GM20431 (cell line): Measurements from ENCODE around the gene SYNDIG1.

Experiments used
- in situ Hi-C: fragments of 300-500 bp; cut with MseI, MboI; formaldehyde crosslinking; loops from one replicate; pipeline ENCODE4 v1.15.0; 2020; ENCODE audit warnings: low sequenced_read_pairs; ENCODE audit not compliant: unreplicated experiment

SYNDIG1 gene

DNA sequence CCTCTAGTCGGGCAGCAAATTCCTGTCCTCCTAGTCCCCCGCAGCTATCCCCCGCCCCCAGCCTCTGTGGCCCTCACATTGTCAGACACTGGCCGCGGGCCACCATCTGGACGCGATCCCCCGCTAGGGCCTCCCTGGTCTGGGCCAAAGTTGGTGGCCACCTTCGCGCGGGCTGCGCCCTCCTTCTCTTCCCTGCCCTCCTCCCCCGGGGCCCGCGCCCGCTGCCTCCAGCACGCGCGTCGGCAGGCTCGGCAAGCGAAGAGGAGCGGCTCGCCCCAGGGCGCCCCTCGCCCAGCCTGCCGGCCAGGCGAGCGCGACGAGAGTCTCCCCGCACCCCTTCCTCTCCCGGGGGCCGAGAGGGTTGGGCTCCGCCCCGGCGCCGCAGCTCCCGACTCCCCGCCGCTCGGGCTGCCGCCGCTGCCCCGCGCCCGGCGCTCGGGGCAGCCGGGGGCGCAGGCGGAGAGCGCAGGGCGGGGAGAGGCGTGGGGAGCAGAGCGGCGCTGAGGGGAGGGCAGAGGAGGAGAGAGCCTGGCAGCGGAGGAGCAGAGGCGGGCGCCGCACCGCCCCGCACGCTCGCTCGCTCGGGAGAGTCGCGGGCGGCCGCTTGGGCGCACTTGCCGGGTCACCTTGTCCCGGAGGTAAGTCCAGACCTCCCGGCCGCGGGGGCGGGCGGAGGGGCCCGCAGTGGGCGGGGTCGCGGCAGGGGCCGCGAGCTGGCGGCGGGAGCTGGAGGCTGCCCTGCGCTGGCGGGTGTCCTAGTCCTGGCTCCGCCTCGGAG, at the start of gene SYNDIG1:
Gene SYNDIG1 (plus strand): TSS at position 514 of the 778 bp plus-strand sequence. CDS start 73,469 bp downstream, outside the sequence.
- in situ Hi-C loops, result no loop called here

DNA sequence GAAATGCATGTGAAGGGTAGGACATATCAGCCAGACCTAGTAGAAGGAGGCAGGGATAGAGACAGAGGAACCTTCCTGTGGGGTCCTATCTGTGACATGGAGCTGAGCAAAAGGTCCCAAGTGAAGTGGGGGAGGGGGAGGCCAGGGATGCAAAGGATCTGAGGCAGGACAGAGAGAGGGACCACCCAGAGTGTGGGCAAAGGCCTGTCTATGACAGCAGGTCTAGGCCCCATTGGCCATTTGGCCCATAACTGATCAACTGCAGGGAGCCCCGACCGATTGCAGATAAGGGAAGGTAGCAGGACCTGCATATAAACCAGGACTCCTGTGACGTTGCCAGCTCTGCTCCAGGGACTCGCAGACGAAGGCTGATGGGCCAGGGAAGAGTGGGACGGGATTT, 49.6 kb upstream of the SYNDIG1 start:
- in situ Hi-C loops, result no loop called here

DNA sequence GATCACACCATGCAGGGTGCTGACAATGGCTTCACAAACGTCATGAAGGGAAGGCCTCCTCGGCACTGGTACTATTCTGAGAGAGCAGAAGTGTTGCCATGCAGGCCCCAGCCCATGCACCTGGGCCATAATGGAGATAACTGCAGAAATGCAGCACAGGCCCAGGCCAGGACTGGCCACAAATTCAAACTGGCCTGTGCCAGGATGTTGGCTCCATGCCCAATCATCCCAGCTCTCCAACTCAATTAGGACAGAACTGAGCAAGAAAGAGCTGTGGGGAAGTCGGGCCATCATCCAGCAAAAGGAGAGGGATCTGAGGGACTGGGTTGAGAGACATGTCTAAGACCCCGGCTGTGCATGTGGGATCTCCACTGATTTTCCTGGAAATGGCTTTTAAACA, 48.9 kb upstream of the SYNDIG1 start:
- in situ Hi-C loops, result no loop called here

DNA sequence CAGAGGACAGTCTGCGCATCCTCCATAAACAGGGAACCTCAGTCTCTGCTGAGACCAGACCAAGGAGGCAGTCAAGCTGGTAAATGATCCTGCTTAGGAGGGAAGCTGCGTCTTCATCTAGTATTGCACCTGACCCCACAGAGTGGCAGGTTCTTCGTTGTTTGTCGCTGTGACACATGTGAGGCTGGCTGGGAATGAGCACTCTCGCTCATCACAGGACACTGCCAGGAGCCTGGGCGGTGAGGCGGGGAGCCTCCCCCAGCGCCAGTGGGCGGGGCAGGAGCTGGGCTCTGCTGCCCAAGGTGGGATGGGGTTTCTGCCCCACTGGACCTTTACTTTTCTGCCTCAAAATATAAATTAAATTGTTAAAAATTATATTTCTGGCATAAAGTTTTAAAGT, 48.4 kb upstream of the SYNDIG1 start:
- in situ Hi-C loops, result no loop called here

DNA sequence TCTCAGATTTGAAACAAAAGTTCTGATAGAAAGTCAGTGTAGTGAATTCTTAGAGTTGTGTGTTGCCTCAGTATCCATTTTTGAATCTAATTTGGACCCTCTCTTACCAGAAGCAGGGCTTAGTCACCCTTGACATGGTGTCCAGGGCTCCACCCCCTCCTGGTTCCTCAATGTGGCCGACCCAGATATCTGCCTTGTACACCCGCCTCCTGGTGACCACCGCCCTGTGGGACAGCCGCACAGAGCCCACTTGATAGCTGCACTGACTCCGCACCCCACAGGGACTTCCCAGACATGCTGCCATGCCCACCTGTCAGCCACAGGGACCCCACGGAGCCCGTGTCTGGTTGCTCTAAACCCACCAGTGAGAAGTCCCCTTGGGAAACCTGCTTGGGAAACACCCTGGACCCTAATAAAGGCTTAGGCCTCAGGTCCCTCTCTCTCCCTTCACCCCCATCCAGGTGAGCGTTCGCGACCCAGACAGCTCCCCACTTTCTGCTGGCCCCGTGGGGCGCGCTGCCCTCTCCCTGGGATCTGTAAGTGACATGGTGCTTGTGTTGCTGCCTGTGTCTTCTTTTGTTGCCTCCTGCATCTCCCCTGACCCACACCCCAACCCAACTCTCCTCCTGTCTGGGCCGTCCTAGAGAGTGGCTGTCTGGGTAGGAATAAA, 47.2 kb upstream of the SYNDIG1 start:
- in situ Hi-C loops, result no loop called here

DNA sequence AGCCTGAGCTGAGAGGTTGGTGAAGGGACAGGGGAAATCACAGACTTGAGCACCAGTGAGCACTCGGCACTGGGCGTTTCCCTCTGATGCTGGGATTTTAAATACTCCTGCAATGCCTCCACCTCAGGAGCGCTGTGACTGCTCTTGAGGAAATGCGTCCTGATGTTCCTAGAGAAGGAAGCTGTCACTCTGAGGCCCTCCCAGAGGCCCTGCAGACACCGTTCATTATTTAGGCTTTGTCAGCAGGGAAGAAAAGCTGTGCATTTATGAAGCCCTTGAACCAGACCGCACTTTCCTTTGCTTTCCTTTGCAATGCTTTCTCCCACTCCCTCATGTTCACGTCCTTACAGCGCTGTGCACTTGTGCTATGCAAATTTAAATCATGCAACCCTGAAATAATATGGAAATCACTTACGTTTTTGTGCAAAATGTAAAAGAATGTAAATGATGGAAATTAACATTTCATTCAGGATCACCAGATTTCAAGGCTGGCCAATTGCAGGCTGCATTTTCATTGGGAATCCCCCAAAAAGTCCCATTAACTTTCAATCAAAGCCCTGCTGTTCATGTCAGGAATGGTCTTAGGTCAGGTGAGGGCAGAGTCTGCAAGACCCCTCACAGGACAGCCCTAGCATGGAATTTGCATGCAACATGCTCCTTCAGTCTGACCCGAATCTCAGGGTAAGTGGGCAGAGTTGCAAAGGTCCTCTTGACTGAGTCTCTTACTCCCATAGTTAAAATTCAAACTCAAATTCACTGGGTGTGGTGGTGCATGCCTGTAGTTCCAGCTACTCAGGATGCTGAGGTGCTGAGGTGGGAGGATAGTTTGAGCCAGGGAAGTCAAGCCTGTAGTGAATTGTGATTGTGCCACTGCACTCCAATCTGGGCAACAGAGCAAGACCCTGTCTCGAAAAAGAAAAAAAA, 45.8 kb upstream of the SYNDIG1 start:
- in situ Hi-C loops, result no loop called here

DNA sequence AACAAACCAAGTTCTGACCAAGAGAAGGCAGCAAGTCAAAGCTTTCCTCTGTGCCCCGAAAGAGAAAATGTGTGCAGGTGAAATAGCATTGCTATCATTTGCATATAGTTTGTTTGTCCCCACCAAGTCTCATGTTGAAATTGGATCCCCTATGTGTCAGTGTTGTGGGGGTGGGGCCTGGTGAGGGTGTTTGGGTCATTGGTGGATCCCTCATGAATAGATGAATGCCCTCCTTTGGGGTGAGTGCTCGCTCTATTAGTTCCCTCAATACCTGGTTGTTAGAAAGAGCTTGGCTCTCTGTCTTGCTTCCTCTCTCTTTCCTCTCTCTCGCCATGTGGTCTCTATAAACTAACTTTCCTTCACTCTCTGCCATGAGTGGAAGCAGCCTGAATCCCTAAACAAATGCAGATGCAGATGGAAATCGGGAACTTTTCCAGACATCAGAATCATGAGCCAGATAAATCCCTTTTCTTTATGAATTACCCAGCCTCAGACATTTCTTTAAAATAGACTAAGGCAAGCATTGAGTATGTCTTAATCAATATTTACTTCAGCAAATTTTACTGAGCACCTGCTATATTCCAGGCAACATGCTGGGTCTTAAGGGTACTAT, 43.8 kb upstream of the SYNDIG1 start:
- in situ Hi-C loops, result no loop called here

DNA sequence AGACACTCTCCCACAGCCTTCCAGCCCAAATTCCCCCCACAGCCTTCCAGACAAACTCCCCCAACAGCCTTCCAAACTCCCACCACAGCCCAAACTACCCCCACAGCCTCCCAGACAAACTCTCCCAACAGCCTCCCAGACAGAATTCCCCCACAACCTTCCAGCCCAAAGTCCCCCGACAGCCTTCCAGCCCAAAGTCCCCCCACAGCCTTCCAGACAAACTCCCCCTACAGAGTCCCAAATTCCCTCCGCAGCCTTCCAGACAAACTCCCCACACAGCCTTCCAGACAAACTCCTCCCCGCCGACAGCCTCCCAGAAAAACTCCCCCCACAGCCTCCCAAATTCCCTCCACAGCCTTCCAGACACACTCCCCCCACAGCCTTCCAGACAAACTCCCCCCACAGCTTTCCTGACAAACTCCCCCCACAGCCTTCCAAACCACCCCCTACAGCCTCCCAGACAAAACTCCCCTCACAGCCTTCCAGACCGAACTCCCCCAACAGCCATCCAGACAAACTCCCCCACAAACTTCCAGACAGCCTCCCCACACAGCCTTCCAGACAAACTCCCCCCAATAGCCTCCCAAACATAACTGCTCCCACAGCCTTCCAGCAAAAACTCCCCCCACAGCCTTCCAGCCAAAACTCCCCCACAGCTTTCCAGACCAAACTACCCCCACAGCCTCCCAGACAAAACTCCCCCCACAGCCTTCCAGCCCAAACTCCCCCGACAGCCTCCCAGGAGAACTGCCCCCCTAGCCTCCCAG, 38.0 kb upstream of the SYNDIG1 start:
- in situ Hi-C loops, result no loop called here

DNA sequence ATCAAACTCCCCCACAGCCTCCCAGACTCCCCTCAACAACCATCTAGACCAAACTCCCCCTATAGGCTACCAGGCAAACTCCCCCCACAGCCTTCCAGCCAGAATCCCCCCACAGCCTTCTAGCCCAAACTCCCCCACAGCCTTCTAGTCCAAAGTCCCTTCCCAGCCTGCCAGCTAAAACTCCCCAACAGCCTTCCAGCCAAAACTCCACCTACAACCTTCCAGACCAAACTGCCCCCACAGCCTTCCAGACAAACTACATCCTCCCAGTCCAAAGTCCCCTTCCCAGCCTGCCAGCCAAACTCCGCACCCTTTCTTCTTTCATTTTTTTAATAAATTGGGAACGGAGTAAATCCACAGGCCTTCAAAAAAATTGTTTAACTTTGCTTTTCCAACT, 37.4 kb upstream of the SYNDIG1 start:
- in situ Hi-C loops, result no loop called here

DNA sequence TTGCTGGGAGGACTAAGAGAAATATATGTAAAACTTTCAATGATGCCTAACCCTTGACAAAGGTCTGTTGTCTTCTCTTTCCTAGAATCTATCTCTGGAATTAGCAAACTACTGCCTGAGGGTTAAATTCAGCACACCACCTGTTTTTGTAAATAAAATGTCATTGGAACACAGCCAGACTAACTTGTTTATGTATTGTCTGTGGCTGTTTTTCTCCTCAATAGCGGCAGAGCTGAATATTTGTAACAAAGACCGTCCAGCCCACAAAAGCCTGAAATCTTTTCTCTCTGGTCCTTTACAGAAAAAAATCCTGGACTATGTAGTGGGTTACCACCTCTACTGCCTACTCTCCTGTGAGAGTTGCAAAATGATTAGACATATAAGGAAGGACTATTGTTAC, 33.3 kb upstream of the SYNDIG1 start:
- in situ Hi-C loops, result no loop called here

DNA sequence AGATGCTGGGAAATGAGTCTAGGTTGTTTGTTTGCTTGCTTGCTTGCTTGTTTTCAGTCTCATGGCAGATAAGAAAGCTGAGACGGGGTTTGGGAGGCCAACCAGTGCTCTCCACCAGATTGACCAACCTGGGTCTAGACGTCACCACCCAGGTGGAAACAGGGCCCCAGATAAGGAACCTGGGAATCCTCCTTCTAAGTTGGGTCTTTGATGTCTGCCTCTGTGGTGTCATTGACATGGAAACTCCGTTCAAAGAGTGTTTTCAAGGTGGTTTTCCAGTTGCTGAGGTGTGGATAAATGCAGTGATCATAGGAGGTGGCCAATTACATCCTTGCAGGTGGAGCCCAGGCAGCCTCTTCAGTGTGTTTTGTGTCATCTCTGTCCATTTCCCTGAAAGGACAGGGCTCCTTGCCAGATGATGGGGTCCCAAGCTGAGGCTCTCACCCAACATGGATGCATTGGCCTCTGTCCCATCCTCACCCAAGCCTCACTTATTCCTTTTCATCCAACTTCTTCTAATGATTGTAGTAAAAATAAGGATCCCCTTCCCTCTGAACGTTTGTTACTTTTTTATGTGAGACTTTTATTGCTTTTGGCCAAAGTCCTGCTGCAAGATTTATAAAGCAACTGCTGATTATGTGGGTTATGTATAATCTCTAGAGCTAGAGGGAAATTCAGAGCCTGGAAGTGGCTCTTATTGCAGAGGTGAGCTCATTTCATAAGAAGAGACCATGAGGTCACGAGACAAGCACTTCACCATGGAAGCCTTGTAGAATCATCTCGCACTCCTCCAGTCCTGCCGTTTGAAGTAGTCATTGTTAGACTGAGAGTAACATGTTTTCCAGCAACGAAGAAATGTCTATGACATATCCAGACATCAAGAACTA, 32.0 kb upstream of the SYNDIG1 start:
- in situ Hi-C loops, result no loop called here

DNA sequence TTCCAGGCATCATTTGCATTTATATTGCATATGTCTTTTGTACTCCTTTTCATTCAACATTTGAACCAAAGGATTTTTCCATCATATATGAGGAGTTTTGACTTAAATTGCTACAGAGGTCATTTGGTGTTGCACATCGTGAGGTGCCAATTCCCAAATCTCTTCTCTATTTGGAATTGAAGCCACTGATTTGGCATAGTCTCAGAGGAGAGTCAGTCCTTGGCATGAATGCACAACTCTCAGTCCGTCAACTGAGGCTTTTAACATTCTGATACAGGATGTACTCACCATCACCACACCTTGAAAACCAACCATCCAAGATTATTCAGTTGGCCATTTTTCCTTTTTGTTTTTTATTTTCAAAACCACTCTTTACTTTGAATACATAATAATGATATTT, 31.1 kb upstream of the SYNDIG1 start:
- in situ Hi-C loops, result no loop called here

DNA sequence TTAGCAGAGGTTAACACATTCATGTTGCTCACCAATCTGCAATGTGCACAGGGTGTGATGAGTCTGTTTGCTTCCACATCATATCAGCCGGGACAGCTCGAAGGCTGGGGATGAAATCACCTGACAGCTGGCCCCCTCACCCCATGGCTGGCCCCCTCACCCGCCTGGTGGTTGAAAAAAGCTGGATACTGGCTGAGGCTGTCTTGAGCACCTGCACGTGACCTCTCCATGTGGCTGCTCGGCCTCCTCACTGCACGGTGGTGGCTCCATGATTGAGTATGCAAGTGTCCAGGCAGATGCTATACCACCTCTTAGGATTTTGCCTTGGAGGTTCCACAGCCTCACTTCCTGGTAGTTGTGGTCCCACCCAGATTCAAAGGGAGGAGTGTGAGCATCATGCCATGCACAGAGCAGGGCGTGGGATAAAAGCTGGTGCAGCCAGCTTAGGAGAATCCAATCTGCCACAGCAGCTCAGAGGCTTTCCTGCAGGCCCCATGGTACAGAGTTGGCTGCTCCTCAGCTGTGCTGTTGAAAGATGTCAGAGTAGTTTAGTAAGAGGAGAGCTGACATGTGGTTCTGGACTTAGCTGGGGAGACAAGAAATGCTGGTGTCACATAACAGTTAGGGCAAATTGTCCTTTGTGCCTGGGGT, 29.6 kb upstream of the SYNDIG1 start:
- in situ Hi-C loops, result no loop called here

DNA sequence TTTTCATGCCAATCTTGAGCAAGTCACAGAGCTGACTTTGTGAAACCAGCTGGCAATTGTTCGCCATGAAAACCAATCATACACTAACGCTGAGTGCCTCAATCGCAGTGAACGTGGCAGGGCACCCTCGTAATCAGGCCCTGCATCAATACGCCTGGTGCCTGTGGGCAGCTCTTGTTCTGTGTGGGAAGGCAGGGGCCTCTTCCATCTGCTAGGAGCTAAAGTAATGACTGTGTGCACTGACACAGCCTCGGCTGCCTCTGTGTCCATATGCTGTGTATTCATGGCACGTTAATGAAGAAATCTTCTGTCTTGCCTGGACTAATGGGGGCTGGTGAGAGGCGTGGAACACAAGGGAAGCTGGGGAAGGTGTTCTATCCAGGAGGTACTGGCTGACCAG, 27.8 kb upstream of the SYNDIG1 start:
- in situ Hi-C loops, result no loop called here

DNA sequence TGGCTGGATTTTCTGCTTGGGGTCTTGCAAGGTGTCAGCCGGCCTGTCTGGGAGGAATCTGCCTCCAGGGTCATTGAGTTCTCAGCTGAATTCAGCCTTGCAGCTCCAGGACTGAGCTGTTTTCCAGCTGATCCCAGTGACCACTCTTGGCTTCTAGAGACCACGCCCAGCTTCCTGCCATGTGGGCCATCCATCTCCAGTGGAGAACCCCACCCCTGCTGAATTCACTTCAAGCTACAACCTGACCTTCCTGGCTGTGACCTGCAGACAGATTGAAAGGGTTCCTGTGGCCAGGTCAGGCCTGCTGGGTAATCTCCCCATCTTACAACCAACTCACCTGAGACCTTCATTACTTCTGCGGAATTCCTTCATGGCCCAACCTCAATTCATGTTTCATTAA, 26.5 kb upstream of the SYNDIG1 start:
- in situ Hi-C loops, result no loop called here

DNA sequence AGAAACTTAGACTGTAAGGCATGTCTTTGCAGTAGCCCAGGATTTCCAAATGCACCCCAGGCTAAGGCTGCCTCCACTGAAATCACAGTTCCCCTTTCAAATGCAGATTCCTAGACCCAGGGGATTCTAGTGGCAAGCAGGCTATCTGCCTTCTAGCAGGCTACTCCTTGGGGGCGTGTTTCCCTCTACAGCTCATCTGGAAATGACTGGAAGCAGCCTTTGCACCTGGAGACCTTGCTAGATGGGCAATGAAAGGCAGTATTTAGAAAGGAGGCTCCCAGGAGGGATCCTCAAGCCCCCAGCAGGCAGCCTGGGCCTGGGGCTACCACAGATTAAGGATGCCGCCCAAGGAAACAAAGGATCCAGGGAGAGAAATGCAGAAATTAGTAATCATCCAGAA, 26.0 kb upstream of the SYNDIG1 start:
- in situ Hi-C loops, result no loop called here

DNA sequence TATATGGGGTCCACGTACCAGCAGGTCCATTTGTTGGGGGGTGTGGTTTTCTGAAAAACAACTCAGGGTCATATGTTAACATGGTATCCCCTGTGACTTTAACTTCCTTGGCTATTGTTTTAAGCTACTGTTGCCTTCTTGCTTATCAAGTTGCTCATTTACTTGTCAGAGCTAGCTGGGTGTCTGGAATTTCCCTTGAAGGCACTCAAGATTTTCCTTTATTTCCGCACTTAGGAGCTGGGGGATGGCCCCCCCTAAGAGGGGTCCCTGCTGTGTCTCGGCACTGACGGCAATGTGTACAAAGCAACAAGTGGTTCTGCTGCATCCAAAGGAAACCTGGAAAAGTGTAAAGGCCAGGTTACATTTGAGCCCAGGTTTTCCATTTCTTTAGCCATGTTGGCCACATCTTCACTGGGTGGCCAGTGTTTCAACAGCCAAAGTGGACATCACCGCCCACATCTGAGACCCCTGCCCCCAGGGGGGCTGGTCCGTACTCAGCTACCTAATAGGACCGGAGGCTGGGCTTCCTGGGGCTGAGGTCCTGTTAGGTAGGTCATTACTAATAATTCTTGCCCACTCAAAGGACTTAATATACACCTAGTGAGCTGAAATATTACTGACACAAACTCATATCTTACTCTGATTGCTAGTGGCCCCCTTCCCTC, 24.8 kb upstream of the SYNDIG1 start:
- in situ Hi-C loops, result no loop called here
